OCI-LY3 (cell line): ENCODE results near the gene VSX1.
A peak's percentile ranks its signal among the peaks of the same experiment; 100 is the strongest.

Experiments used
- H2AFZ ChIP-seq: fragments of 200-600, 300-600 bp; shearing (Covaris generic); 2 replicates; pipeline ENCODE4 v1.6.0; 2014; ENCODE audit warnings: antibody characterized with exemption, low read depth, low read length
- H3K27ac ChIP-seq: fragments of 200-600, 300-600 bp; sonication (generic); 2 replicates; pipeline ENCODE4 v1.5.1; 2014; ENCODE audit warnings: mild to moderate bottlenecking, low read length, moderate library complexity, mixed read lengths
- H3K27me3 ChIP-seq: fragments of 200-600, 300-600 bp; sonication (generic); 2 replicates; pipeline ENCODE4 v1.6.1; 2014; ENCODE audit warnings: low read depth, low read length, mixed read lengths
- H3K36me3 ChIP-seq: fragments of 200-600, 300-600 bp; sonication (generic); replicated peaks from 2 replicates; pipeline ENCODE3; 2014; ENCODE audit warnings: low read depth, low read length, mixed read lengths
- H3K4me1 ChIP-seq: fragments of 300-600, 200-600 bp; sonication (generic); 2 replicates; pipeline ENCODE4 v1.6.1; 2014; ENCODE audit warnings: low read length, mixed read lengths
- H3K4me2 ChIP-seq: fragments of 200-600, 300-600 bp; sonication (generic); 2 replicates; pipeline ENCODE4 v1.6.1; 2014; ENCODE audit warnings: low read length, mixed read lengths
- H3K4me3 ChIP-seq: fragments of 300-600, 200-600 bp; sonication (generic); 2 replicates; pipeline ENCODE4 v1.5.1; 2014; ENCODE audit warnings: antibody characterized with exemption, mild to moderate bottlenecking, low read length, moderate library complexity
- H3K79me2 ChIP-seq: fragments of 300-600, 200-600 bp; shearing (Covaris generic); 2 replicates; pipeline ENCODE4 v1.6.1; 2014; ENCODE audit warnings: mild to moderate bottlenecking, low read length, mixed read lengths
- H3K9ac ChIP-seq: fragments of 300-600, 200-600 bp; shearing (Covaris generic); 2 replicates; pipeline ENCODE4 v1.6.0; 2014; ENCODE audit warnings: mild to moderate bottlenecking, low read length, moderate library complexity
- H3K9me3 ChIP-seq: fragments of 200-600, 300-600 bp; shearing (Covaris generic); 2 replicates; pipeline ENCODE4 v1.6.1; 2014; ENCODE audit warnings: low read length, mixed read lengths; ENCODE audit not compliant: insufficient read depth
- H4K20me1 ChIP-seq: fragments of 200-600, 300-600 bp; sonication (generic); 2 replicates; pipeline ENCODE4 v1.6.1; 2016; ENCODE audit warnings: low read length, mixed read lengths; ENCODE audit not compliant: insufficient read depth
- EZH2phosphoT487 ChIP-seq: fragments of 200-600 bp; shearing (Covaris generic); IDR thresholded peaks from 2 replicates; pipeline ENCODE4 v1.6.1; 2018; ENCODE audit warnings: antibody characterized with exemption, mixed run types, low read depth
- TF ChIP-seq, protein P1 (sequence below): fragments of 200-600, 300-600 bp; sonication (generic); IDR thresholded peaks from 2 replicates; pipeline ENCODE4 v1.5.1; 2014; ENCODE audit warnings: antibody characterized with exemption, low read length, low read depth

Gene VSX1

DNA sequence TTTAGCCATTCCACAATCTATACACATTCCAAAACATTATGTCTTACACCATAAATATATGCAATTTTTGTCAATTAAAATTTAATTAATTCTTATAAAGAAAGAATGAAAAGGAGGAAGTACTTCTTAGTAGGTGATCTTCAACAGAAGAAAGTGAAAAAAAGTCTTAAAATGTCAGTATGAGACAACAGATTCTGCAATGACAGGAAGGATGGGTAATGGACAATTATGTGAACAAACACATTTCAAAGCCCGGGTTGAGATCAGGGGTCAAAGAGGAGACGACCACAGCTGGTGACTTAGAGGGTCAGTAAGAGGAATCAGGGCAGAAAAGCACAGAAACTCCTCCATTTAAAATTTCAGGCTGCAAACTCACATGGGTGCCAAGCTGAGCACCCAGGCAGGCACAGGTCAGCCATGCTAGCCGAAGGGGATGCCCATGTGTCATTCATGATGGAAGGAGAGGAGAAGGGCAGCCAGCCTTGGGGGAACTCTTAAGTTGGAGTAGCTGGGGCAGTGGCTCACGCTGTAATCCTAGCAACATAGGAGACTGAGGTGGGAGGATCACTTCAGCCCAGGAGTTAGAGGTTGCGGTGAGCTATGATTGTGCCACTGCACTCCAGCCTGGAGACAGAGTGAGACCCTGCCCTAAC is 11.0 kb downstream of the VSX1 start:
- no peaks in the 10 kb centered on the region for H4K20me1 ChIP-seq
- no peak overlapping the region for H3K4me3 ChIP-seq
- no peak overlapping the region for H3K27ac ChIP-seq
- no peaks in the 10 kb centered on the region for H3K36me3 ChIP-seq
- no peaks in the 10 kb centered on the region for H3K79me2 ChIP-seq
- TF ChIP-seq, protein P1, sequence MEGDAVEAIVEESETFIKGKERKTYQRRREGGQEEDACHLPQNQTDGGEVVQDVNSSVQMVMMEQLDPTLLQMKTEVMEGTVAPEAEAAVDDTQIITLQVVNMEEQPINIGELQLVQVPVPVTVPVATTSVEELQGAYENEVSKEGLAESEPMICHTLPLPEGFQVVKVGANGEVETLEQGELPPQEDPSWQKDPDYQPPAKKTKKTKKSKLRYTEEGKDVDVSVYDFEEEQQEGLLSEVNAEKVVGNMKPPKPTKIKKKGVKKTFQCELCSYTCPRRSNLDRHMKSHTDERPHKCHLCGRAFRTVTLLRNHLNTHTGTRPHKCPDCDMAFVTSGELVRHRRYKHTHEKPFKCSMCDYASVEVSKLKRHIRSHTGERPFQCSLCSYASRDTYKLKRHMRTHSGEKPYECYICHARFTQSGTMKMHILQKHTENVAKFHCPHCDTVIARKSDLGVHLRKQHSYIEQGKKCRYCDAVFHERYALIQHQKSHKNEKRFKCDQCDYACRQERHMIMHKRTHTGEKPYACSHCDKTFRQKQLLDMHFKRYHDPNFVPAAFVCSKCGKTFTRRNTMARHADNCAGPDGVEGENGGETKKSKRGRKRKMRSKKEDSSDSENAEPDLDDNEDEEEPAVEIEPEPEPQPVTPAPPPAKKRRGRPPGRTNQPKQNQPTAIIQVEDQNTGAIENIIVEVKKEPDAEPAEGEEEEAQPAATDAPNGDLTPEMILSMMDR, result no peak
- no peak for TF ChIP-seq EZH2phosphoT487
- no peak overlapping the region for H3K9ac ChIP-seq
- no peaks in the 10 kb centered on the region for H3K9me3 ChIP-seq
- peaks cover 64% of the 10 kb centered on the region for H3K27me3 ChIP-seq
- H3K4me1 ChIP-seq, result peaks cover 5% of the 10 kb centered on the region; the same call in 1 of the 2 replicates
- no peak overlapping the region for H3K4me2 ChIP-seq
- no peak overlapping the region for H2AFZ ChIP-seq

DNA sequence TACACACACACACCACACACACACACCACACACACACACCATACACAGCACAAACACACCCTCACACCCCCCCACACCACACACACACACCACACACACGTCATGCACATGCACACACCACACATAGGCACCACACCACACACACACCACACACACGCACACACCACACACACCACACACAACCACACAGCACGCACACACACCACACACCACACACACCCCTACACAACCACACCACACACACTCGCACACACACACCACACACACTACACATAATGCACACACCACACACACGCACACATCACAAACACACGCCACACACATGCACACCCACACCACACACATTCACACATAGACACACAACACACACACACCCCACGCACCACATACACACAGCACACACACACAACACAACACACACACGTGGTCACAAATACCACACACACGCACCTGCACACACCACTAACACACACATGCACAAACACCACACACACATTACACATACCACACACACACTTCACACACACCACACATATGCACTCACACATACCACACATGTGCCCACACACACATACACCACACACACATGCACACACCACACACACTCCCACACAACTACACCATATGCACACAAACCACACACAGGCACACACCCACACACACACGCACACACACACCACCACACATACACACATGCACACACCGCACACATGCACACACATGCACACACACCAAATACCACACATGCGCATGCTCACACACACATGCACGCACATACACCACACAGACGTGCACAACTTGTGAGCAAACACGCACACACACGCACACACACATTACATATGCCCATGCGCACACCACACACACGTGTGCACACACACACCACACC is 14.6 kb downstream of the VSX1 start:
- H3K4me2 ChIP-seq, result no peak overlapping the region
- no peaks in the 10 kb centered on the region for H3K79me2 ChIP-seq
- H3K9me3 ChIP-seq, result no peaks in the 10 kb centered on the region
- no peak overlapping the region for H3K9ac ChIP-seq
- no peak overlapping the region for H3K4me3 ChIP-seq
- peaks cover 14% of the 10 kb centered on the region for H3K4me1 ChIP-seq
- no peak overlapping the region for H2AFZ ChIP-seq
- H3K27me3 ChIP-seq, result peaks cover 72% of the 10 kb centered on the region
- no peak overlapping the region for H3K27ac ChIP-seq
- H3K36me3 ChIP-seq, result no peaks in the 10 kb centered on the region
- no peaks in the 10 kb centered on the region for H4K20me1 ChIP-seq
- TF ChIP-seq EZH2phosphoT487, result no peak
- TF ChIP-seq, protein P1, result no peak

DNA sequence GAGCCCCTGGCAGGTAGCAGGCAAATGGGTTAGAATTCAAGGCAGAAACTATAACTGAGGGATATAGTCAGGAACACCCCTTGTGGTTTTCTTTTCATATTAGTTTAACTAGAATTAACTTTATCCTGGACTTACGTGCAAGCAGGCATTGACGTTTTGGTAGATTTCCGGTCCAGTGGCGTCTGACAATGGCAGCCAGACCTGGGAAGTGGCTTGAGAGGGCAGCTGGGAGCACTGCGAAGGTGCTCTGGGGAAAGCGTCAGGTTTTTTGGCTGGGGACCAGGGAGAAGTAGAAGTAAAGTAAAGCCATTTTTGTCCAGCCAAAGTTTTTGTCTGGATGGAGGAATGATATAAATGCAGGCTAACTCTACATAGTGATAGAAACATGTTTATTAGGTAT is 15.6 kb downstream of the VSX1 start:
- H3K4me3 ChIP-seq, result no peak overlapping the region
- H3K27ac ChIP-seq, result no peak overlapping the region
- peaks cover 72% of the 10 kb centered on the region for H3K27me3 ChIP-seq
- no peaks in the 10 kb centered on the region for H3K79me2 ChIP-seq
- no peaks in the 10 kb centered on the region for H3K36me3 ChIP-seq
- H3K4me1 ChIP-seq, result peaks cover 14% of the 10 kb centered on the region
- TF ChIP-seq, protein P1, result no peak
- TF ChIP-seq EZH2phosphoT487, result no peak
- no peak overlapping the region for H3K9ac ChIP-seq
- no peaks in the 10 kb centered on the region for H4K20me1 ChIP-seq
- no peak overlapping the region for H2AFZ ChIP-seq
- H3K4me2 ChIP-seq, result peak overlapping the region; percentile 76
- no peaks in the 10 kb centered on the region for H3K9me3 ChIP-seq

DNA sequence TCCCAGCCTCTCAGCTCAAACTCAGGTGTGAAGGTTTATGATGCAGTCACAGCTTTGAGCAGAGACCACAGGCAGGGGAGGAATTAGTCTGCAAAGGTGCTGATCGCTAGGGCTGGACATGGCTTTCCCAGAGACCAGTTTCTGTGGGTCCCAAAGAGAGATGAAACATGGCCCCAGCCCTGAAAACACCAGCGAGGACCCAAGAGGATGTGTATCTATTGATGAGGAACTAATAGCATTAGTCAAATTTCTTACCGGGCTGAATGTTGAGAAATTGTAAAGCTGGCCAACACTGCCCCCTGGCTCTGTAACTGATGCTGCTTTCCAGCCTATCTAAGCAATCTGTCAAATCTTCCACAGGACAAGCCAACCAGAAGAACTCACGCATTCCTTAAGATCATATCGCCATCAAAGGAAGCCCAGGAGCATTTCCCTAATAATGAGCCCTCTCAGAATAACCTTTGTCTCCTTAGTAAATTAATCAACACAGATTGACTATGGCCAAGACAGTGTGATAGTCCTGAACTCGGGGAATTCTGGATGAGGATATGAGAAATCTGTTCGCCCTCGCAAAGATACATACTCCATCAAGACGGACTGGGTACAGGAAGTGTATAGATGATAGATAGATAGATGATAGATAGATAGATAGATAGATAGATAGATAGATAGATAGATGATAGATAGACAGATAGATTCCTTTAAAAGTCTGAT is 16.2 kb downstream of the VSX1 start:
- H3K4me2 ChIP-seq, result peak overlapping the region; percentile 76
- no peaks in the 10 kb centered on the region for H4K20me1 ChIP-seq
- H3K36me3 ChIP-seq, result no peaks in the 10 kb centered on the region
- H3K27me3 ChIP-seq, result peaks cover 72% of the 10 kb centered on the region
- H3K79me2 ChIP-seq, result no peaks in the 10 kb centered on the region
- no peak overlapping the region for H3K9ac ChIP-seq
- H3K27ac ChIP-seq, result no peak overlapping the region
- H2AFZ ChIP-seq, result no peak overlapping the region
- peak overlapping the region; percentile 54 for H3K4me3 ChIP-seq
- H3K9me3 ChIP-seq, result no peaks in the 10 kb centered on the region
- TF ChIP-seq, protein P1, result peak; percentile 96
- no peak for TF ChIP-seq EZH2phosphoT487
- H3K4me1 ChIP-seq, result peaks cover 14% of the 10 kb centered on the region
